Ishikawa (cell line): ENCODE data around the gene LACTB.

Source experiments
- CEBPB ChIP-seq: IDR thresholded peaks from 2 replicates; pipeline ENCODE4 v1.6.1; 2012
- CREB1 ChIP-seq: IDR thresholded peaks from 2 replicates; pipeline ENCODE4 v1.6.1; 2012; ENCODE audit warnings: low read depth
- EGR1 ChIP-seq: IDR thresholded peaks from 2 replicates; pipeline ENCODE4 v1.6.1; 2012
- EP300 ChIP-seq: IDR thresholded peaks from 2 replicates; pipeline ENCODE4 v1.6.1; 2012; ENCODE audit warnings: borderline replicate concordance
- FOXM1 ChIP-seq: IDR thresholded peaks from 2 replicates; pipeline ENCODE4 v1.6.1; 2012; ENCODE audit warnings: low read depth, borderline replicate concordance
- MAX ChIP-seq: IDR thresholded peaks from 2 replicates; pipeline ENCODE4 v1.6.1; 2012
- NFIC ChIP-seq: IDR thresholded peaks from 2 replicates; pipeline ENCODE4 v1.6.1; 2012
- RAD21 ChIP-seq: IDR thresholded peaks from 2 replicates; pipeline ENCODE4 v1.6.1; 2012; ENCODE audit warnings: low read depth
- REST ChIP-seq: IDR thresholded peaks from 2 replicates; pipeline ENCODE4 v1.6.1; 2012; ENCODE audit warnings: low read depth, mild to moderate bottlenecking
- TAF1 ChIP-seq: IDR thresholded peaks from 2 replicates; pipeline ENCODE4 v1.6.1; 2012; ENCODE audit warnings: low read depth, mild to moderate bottlenecking
- TCF12 ChIP-seq: IDR thresholded peaks from 2 replicates; pipeline ENCODE4 v1.6.1; 2012; ENCODE audit warnings: low read depth
- TEAD4 ChIP-seq: IDR thresholded peaks from 2 replicates; pipeline ENCODE4 v1.6.1; 2012
- YY1 ChIP-seq: IDR thresholded peaks from 2 replicates; pipeline ENCODE4 v1.6.1; 2012; ENCODE audit warnings: low read depth
- ZBTB7A ChIP-seq: IDR thresholded peaks from 2 replicates; pipeline ENCODE4 v1.6.1; 2012; ENCODE audit warnings: low read depth
- TF ChIP-seq, protein P1 (sequence below): IDR thresholded peaks from 2 replicates; pipeline ENCODE4 v1.6.1; 2012

LACTB gene

GRCh38 chr15:63188247-63188925 is 66.7 kb downstream of the LACTB start:
- TF ChIP-seq TAF1 (no peak), EP300 (no peak), FOXM1 (no peak), YY1 (no peak), EGR1 (no peak), RAD21 (no peak), REST (no peak), CEBPB (no peak), TEAD4 (no peak), MAX (no peak), ZBTB7A (no peak)

DNA sequence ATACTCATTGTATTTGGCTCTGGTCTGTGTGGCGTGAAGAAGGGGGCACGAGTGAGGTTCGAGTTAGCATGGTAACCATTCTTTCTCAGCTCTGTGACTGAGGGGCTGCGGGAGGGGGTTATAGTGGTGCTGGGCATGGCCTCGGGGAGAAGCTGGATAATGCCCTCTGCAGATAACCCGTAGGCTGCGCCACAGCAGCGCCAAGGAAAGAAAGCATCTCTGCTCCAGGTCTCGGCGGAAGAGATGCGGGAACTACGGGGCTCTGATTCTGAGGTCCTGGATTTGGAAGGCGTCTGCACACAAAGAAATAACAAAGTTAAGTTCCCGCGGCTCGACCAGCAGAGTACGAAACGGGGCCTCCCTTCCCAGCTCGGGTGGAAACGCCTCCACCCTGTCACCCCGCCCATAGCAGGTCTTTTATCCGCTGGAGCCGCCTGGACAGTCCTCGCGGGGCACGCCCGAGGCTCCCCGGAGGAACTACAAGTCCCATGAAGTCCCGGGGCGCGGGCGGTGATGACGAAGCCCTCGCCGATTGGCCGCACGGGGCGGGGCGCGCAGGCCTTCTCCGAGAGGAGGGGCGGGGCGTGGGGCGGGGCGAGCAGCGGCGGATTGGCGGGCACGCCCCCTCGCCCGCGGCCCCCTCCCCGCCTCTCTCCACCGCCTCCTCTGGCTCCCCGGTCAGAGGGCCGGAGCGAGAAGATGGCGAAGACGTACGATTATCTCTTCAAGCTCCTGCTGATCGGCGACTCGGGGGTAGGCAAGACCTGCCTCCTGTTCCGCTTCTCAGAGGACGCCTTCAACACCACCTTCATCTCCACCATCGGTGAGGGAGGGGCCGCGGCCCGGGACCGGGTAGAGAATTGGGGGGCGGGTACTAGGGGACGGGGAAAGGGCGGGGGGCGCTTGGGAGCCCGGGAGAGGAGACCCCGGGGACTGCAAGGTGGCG is 67.5 kb downstream of the LACTB start, which contains the start of gene RAB8B:
Gene RAB8B (plus strand): TSS at position 681 of the 946 bp plus-strand sequence. CDS start 19 bp downstream, at position 700.
- TF ChIP-seq, protein P1, sequence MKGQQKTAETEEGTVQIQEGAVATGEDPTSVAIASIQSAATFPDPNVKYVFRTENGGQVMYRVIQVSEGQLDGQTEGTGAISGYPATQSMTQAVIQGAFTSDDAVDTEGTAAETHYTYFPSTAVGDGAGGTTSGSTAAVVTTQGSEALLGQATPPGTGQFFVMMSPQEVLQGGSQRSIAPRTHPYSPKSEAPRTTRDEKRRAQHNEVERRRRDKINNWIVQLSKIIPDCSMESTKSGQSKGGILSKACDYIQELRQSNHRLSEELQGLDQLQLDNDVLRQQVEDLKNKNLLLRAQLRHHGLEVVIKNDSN: no peak
- TF ChIP-seq CREB1 (peak; percentile 93), TAF1 (peak; percentile 54; the same call in 1 of the 2 replicates), YY1 (0 out of 2 replicates have a peak, but pooled peaks have one; percentile 22), MAX (peak; percentile 49)

GRCh38 chr15:63189941-63190768 is 68.5 kb downstream of the LACTB start:
- no peak for TF ChIP-seq EGR1
- TF ChIP-seq ZBTB7A: no peak
- TF ChIP-seq YY1: no peak
- TF ChIP-seq RAD21: no peak
- no peak for TF ChIP-seq FOXM1
- TF ChIP-seq NFIC: no peak
- TF ChIP-seq CEBPB: no peak
- TF ChIP-seq, protein P1: no peak
- no peak for TF ChIP-seq TCF12
- TF ChIP-seq MAX: no peak
- no peak for TF ChIP-seq TAF1
- TF ChIP-seq TEAD4: no peak
- TF ChIP-seq CREB1: no peak
- TF ChIP-seq EP300: no peak
- TF ChIP-seq REST: no peak

GRCh38 chr15:63190769-63191649 is 69.3 kb downstream of the LACTB start:
- TF ChIP-seq REST: peak; percentile 23; the same call in 1 of the 2 replicates
- TF ChIP-seq EGR1: no peak
